IMR-90 (cell line): ENCODE data around the gene CYP20A1. TPM values are rescaled to one million over a fixed set of nuclear protein-coding genes. Genes with fewer than 3 reads are reported as not detected.

Experiments
- ATAC-seq: fragments of 200-7000 bp; cut with Tn5 transposase; 2 replicates; pipeline ENCODE4 v1.9.1; 2020; ENCODE audit warnings: low read depth, mild to moderate bottlenecking, moderate library complexity
- BruUV-seq: library from RNA; stranded (reverse); fragments of 400-500 nt; replicated peaks from 2 replicates; lab custom pipeline; 2021; lab: Mats Ljungman, UMichigan
- CTCF ChIA-PET: fragments of 300-600 bp; formaldehyde crosslinking; extraction: SDS; loops from one replicate; lab custom pipeline; 2021; ENCODE audit warnings: antibody characterized with exemption; lab: Yijun Ruan, JAX
- POLR2A ChIA-PET: fragments of 300-600 bp; sonication (Branson Sonifier 250); formaldehyde crosslinking; loops from one replicate; lab custom pipeline; 2022; ENCODE audit warnings: antibody characterized with exemption; ENCODE audit not compliant: unreplicated experiment; lab: Charles Lee
- DNase-seq: peaks from one replicate; pipeline ENCODE4 v3.0.0; 2013
- H2AFZ ChIP-seq: replicated peaks from 2 replicates; pipeline ENCODE3; 2013; ENCODE audit warnings: low read length, mild to moderate bottlenecking; ENCODE audit not compliant: poor library complexity
- H2AK5ac ChIP-seq: 2 replicates; pipeline ENCODE4 v1.6.1; 2013; ENCODE audit warnings: low read depth, low read length, inconsistent platforms
- H2AK9ac ChIP-seq: replicated peaks from 2 replicates; pipeline ENCODE3; 2013; ENCODE audit warnings: mild to moderate bottlenecking, low read depth, low read length, moderate library complexity; ENCODE audit not compliant: poor library complexity
- H2BK120ac ChIP-seq: 2 replicates; pipeline ENCODE4 v1.6.1; 2013; ENCODE audit warnings: low read depth, low read length, inconsistent platforms
- H2BK15ac ChIP-seq: 3 replicates; pipeline ENCODE4 v1.6.1; 2013; ENCODE audit warnings: low read depth, low read length, inconsistent platforms
- H2BK20ac ChIP-seq: 2 replicates; pipeline ENCODE4 v1.6.1; 2013; ENCODE audit warnings: low read depth, mild to moderate bottlenecking, inconsistent platforms, low read length, moderate library complexity
- H2BK5ac ChIP-seq: 2 replicates; pipeline ENCODE4 v1.6.1; 2013; ENCODE audit warnings: mild to moderate bottlenecking, low read depth, low read length, inconsistent platforms; ENCODE audit not compliant: poor library complexity, severe bottlenecking
- H3K14ac ChIP-seq: replicated peaks from 2 replicates; pipeline ENCODE4 v1.6.1; 2013; ENCODE audit warnings: low read depth, low read length, inconsistent platforms
- H3K18ac ChIP-seq: 2 replicates; pipeline ENCODE4 v1.6.1; 2013; ENCODE audit warnings: low read depth, low read length, control low read depth
- H3K23ac ChIP-seq: 2 replicates; pipeline ENCODE4 v1.6.1; 2013; ENCODE audit warnings: low read depth, low read length, inconsistent platforms
- H3K27ac ChIP-seq: 2 replicates; pipeline ENCODE4 v1.5.1; 2013; ENCODE audit warnings: mild to moderate bottlenecking, control low read depth, low read length; ENCODE audit not compliant: insufficient read depth
- H3K27me3 ChIP-seq: 2 replicates; pipeline ENCODE4 v1.6.1; 2013; ENCODE audit warnings: low read length; ENCODE audit not compliant: control insufficient read depth, insufficient read depth
- H3K36me3 ChIP-seq: 2 replicates; pipeline ENCODE4 v1.6.1; 2013; ENCODE audit warnings: low read length, mixed read lengths; ENCODE audit not compliant: control insufficient read depth, insufficient read depth
- H3K4ac ChIP-seq: 2 replicates; pipeline ENCODE4 v1.6.1; 2013; ENCODE audit warnings: low read depth, low read length, inconsistent platforms
- H3K4me1 ChIP-seq: 2 replicates; pipeline ENCODE4 v1.6.1; 2013; ENCODE audit warnings: low read length, mixed read lengths; ENCODE audit not compliant: control insufficient read depth, insufficient read depth
- H3K4me2 ChIP-seq: 2 replicates; pipeline ENCODE4 v1.6.1; 2013; ENCODE audit warnings: low read depth, mild to moderate bottlenecking, control low read depth, low read length, moderate library complexity
- H3K4me3 ChIP-seq: 2 replicates; pipeline ENCODE4 v1.5.1; 2013; ENCODE audit warnings: low read depth, mild to moderate bottlenecking, control low read depth, low read length, moderate library complexity; ENCODE audit not compliant: insufficient read depth
- H3K56ac ChIP-seq: 2 replicates; pipeline ENCODE4 v1.6.1; 2013; ENCODE audit warnings: low read length, inconsistent platforms; ENCODE audit not compliant: insufficient read depth; ENCODE audit errors: extremely low read depth
- H3K79me1 ChIP-seq, 2 experiments: 2 replicates each; pipeline ENCODE4 v1.6.1; 2013; ENCODE audit warnings: low read length in 2 of 2, inconsistent platforms in 1 of 2, low read depth in 1 of 2
- H3K9ac ChIP-seq: 2 replicates; pipeline ENCODE4 v1.6.1; 2013; ENCODE audit warnings: low read depth, low read length, control low read depth
- H3K9me1 ChIP-seq: 2 replicates; pipeline ENCODE4 v1.6.1; 2013; ENCODE audit warnings: low read length, inconsistent platforms; ENCODE audit not compliant: insufficient read depth
- H3K9me3 ChIP-seq: 2 replicates; pipeline ENCODE4 v1.6.1; 2013; ENCODE audit warnings: low read length; ENCODE audit not compliant: control insufficient read depth, insufficient read depth
- H4K20me1 ChIP-seq: 2 replicates; pipeline ENCODE4 v1.6.1; 2013; ENCODE audit warnings: low read length, inconsistent platforms; ENCODE audit not compliant: insufficient read depth
- H4K5ac ChIP-seq: 2 replicates; pipeline ENCODE4 v1.6.1; 2013; ENCODE audit warnings: mild to moderate bottlenecking, low read depth, low read length, control low read depth
- H4K8ac ChIP-seq, 2 experiments: 2 replicates each; pipeline ENCODE4 v1.6.1; 2013; ENCODE audit warnings: low read depth in 2 of 2, low read length in 2 of 2, control low read depth in 1 of 2, inconsistent platforms in 1 of 2
- H4K91ac ChIP-seq: 2 replicates; pipeline ENCODE4 v1.6.1; 2013; ENCODE audit warnings: low read depth, low read length, inconsistent platforms; ENCODE audit not compliant: insufficient read depth
- BHLHE40 ChIP-seq: fragments of 150-350 bp; IDR thresholded peaks from 2 replicates; pipeline ENCODE4 v1.6.1; 2016; ENCODE audit warnings: mild to moderate bottlenecking, low read depth, low read length
- CEBPB ChIP-seq: IDR thresholded peaks from 2 replicates; pipeline ENCODE4 v1.6.1; 2012; ENCODE audit warnings: low read depth, low read length, improper control_type of control experiment
- FOS ChIP-seq: fragments of 150-350 bp; IDR thresholded peaks from 2 replicates; pipeline ENCODE4 v1.6.1; 2016; ENCODE audit warnings: low read depth, low read length
- MAFK ChIP-seq: IDR thresholded peaks from 2 replicates; pipeline ENCODE4 v1.6.1; 2012; ENCODE audit warnings: low read depth, low read length, improper control_type of control experiment
- MAZ ChIP-seq: IDR thresholded peaks from 2 replicates; pipeline ENCODE4 v1.6.1; 2012; ENCODE audit warnings: low read depth, mild to moderate bottlenecking, low read length, improper control_type of control experiment, moderate library complexity, borderline replicate concordance
- NFE2L2 ChIP-seq: fragments of 150-350 bp; IDR thresholded peaks from 2 replicates; pipeline ENCODE4 v1.6.1; 2016; ENCODE audit warnings: low read depth, mild to moderate bottlenecking, low read length
- POLR2A ChIP-seq: IDR thresholded peaks from 2 replicates; pipeline ENCODE4 v1.6.1; 2012; ENCODE audit warnings: mild to moderate bottlenecking, low read depth, low read length
- RAD21 ChIP-seq: IDR thresholded peaks from 2 replicates; pipeline ENCODE4 v1.6.1; 2012; ENCODE audit warnings: low read length, improper control_type of control experiment
- RCOR1 ChIP-seq: IDR thresholded peaks from 2 replicates; pipeline ENCODE4 v1.6.1; 2012; ENCODE audit warnings: mild to moderate bottlenecking, low read length, improper control_type of control experiment; ENCODE audit not compliant: insufficient replicate concordance
- RFX5 ChIP-seq: IDR thresholded peaks from 2 replicates; pipeline ENCODE4 v1.8.0; 2012; ENCODE audit warnings: low read depth, mild to moderate bottlenecking, low read length, moderate library complexity
- SMC3 ChIP-seq: fragments of 150-350 bp; IDR thresholded peaks from 2 replicates; pipeline ENCODE4 v1.6.1; 2016; ENCODE audit warnings: low read depth, mild to moderate bottlenecking, antibody characterized with exemption, low read length, moderate library complexity
- WGBS, 2 experiments: methylation state at CpG; one replicate each; pipeline versions ENCODE4 v1.1.5 to v1.1.7; 2013; ENCODE audit warnings: missing lambda C conversion rate in 2 of 2; ENCODE audit not compliant: insufficient read length in 1 of 2; ENCODE audit errors: extremely low coverage in 2 of 2; 5-methylcytosine and 5-hydroxymethylcytosine counted together
- dilution Hi-C: fragments of 300-500 bp; cut with HindIII; formaldehyde crosslinking; loops from one replicate; pipeline ENCODE4 v1.14.3; 2018; ENCODE audit warnings: low sequenced_read_pairs; ENCODE audit not compliant: unreplicated experiment
- in situ Hi-C: fragments of 300-500 bp; cut with MboI; formaldehyde crosslinking; loops from 3 replicates; pipeline ENCODE4 v1.14.3; 2019; ENCODE audit warnings: low sequenced_read_pairs, inconsistent platforms, mixed read lengths
- intact Hi-C: fragments of 100-400 bp; cut with micrococcal nuclease; formaldehyde crosslinking; loops from 2 replicates; pipeline ENCODE4 v1.10.0; 2022
- polyA plus RNA-seq, 3 experiments: library from polyadenylated mRNA; depleted of rRNA; stranded (reverse); fragments of >200 nt; gene quantifications; 2 replicates each; pipeline ENCODE4 v1.2.3, GENCODE V29; 2012; ENCODE audit warnings: low replicate concordance in 1 of 3
- total RNA-seq: library from RNA; depleted of rRNA; stranded (reverse); fragments of >200 nt; gene quantifications from 2 replicates; pipeline ENCODE4 v1.2.3, GENCODE V29; 2012
- TF ChIP-seq, protein P1 (sequence below): fragments of 150-350 bp; IDR thresholded peaks from 2 replicates; pipeline ENCODE4 v1.6.1; 2016; ENCODE audit warnings: low read depth, mild to moderate bottlenecking, low read length, moderate library complexity, borderline replicate concordance

Gene CYP20A1
- total and polyA plus RNA-seq, 2 of the 4 experiments (the other 2 are of a cell fraction), result 7.0 to 16.8 TPM

DNA sequence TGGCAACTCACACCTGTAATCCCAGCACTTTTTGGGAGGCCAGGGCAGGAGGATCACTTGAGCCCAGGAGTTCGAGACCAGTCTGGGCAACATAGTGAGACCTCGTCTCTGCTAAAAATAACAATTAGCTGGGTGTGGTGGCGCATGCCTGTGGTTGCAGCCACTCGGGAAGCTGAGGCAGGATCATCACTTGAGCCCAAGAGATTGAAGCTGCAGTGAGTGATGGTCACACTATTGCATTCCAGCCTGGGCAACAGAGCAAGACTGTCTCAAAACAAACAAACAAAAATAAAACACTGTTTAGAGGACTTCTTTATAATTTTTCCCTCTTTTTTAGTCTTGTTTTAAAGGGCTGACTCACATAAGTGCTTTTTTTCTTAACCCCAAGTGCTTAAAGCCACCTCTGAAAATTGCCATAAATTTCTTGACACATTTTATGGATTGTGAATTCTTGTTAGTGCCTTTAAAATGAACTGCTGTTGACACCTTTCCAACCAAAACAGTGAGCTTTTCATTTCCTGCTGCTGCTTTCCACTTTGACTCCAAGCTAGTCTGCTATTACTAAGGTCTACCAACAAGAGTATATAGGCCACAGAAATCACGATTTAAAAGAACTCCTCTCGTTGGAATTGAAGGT is 41.7 kb downstream of the CYP20A1 start:
- Histone ChIP-seq H4K8ac (no peak overlapping the region), H4K91ac (no peak overlapping the region), H2BK120ac (no peak overlapping the region), H4K20me1 (no peaks in the 10 kb centered on the region), H3K14ac (no peak overlapping the region), H3K9me1 (no peaks in the 10 kb centered on the region), H3K9me3 (no peaks in the 10 kb centered on the region), H3K4me1 (no peaks in the 10 kb centered on the region), H2AK5ac (no peak overlapping the region), H3K79me1 (peaks cover 0 to 3% of the 10 kb centered on the region in 2 experiments; a peak in 2 of 4 replicates), H2AK9ac (no peak overlapping the region), H2BK5ac (no peak overlapping the region), H3K23ac (no peak overlapping the region), H2AFZ (no peak overlapping the region), H3K18ac (no peak overlapping the region), H3K4me2 (no peak overlapping the region), H3K27ac (no peak overlapping the region), H3K9ac (no peak overlapping the region), H3K4ac (no peak overlapping the region), H3K36me3 (peaks cover 30% of the 10 kb centered on the region), H2BK20ac (no peak overlapping the region), H3K4me3 (no peak overlapping the region), H2BK15ac (no peak overlapping the region), H3K56ac (no peak overlapping the region), H3K27me3 (no peaks in the 10 kb centered on the region), H4K5ac (no peak overlapping the region)
- ATAC-seq, result peak; percentile 35
- no peak for DNase-seq
- ChIA-PET POLR2A (no interaction called here), CTCF (interaction anchor here (0.6 kb wide), 1 partner anchor 70 kb away, joined by 8 read pairs; no protein-coding TSS in a partner anchor)
- in situ Hi-C loops (no loop called here), intact Hi-C loops (no loop called here), dilution Hi-C loops (no loop called here)
- no TSS peak for BruUV-seq
- 80% methylated on average over 2 of the region's 6 CpGs; no CpG with 5 or more reads in 1 of the 2 experiments for WGBS, 2 experiments
- TF ChIP-seq RAD21, result no peak
- no peak for TF ChIP-seq RFX5
- TF ChIP-seq POLR2A, result no peak
- TF ChIP-seq MAZ, result no peak
- no peak for TF ChIP-seq MAFK
- TF ChIP-seq CEBPB, result no peak
- no peak for TF ChIP-seq RCOR1
- TF ChIP-seq SMC3, result no peak
- TF ChIP-seq BHLHE40, result no peak
- TF ChIP-seq, protein P1, sequence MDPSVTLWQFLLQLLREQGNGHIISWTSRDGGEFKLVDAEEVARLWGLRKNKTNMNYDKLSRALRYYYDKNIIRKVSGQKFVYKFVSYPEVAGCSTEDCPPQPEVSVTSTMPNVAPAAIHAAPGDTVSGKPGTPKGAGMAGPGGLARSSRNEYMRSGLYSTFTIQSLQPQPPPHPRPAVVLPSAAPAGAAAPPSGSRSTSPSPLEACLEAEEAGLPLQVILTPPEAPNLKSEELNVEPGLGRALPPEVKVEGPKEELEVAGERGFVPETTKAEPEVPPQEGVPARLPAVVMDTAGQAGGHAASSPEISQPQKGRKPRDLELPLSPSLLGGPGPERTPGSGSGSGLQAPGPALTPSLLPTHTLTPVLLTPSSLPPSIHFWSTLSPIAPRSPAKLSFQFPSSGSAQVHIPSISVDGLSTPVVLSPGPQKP, result no peak
- no peak for TF ChIP-seq NFE2L2
- TF ChIP-seq FOS, result no peak
